Measurements from ENCODE around the gene KLHL26.

The KLHL26 gene

DNA sequence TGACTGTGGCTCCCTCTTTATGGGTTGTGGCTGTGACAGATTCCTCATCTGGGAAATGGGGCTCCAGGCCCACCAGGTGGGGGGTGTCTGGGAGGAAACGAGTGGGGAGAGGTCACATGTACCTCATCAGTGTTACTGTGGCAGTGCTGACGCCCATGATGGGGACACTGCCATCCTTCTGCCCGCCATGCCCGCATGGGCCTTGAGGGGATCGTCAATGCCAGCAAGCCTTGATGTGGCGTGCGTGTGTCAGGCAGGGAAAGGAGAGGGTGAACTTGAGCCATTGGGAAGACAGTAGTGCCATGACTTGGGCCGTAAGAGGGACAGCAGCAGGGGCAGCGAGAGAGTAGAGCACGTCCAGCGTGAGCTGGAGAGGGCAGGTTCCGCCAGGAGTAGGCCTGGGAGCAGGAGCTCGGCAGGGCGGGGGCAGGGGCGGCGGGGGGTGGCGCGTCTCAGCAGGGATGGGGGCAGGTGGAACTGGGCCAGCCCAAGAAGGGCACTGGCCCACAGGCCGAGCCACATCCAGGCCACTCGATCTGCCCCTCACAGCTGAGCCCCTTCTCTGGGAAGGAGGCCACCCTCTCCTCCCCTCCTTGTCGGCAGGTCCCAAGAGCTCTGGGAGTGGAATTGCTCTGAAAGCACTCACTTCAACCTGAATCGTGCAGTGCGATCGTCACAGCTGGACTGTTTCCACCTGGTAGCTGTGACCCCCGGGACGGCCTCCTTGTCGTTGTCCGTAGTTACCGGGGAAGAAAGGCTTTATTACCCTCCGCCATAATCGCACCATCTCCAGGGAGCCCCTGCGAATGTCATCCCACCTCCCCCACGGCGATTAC, 9.9 kb downstream of the KLHL26 start:
- no peak for DNase-seq (ENCODE audit: low read depth in 2 of 2)

DNA sequence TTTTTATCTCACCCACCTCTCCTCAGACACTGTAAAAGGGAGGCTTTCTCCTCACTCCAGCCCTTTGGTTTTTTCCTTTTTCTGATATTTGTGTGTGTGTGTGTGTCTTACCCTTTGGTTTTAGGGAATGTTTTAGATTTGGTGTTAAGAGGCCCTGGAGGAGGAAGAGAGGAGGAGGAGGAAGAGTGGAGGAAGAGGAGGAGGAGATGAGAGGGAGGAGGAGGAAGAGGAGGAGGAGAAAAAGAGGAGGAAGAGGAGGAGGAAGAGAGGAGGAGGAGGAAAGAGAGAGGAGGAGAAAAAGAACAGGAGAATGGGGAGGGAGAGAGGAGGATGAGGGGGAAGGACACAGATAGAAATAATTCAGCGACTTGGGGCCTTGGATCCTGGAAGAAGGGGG, 10.5 kb downstream of the KLHL26 start:
- no peak for DNase-seq (ENCODE audit: low read depth in 2 of 2)

DNA sequence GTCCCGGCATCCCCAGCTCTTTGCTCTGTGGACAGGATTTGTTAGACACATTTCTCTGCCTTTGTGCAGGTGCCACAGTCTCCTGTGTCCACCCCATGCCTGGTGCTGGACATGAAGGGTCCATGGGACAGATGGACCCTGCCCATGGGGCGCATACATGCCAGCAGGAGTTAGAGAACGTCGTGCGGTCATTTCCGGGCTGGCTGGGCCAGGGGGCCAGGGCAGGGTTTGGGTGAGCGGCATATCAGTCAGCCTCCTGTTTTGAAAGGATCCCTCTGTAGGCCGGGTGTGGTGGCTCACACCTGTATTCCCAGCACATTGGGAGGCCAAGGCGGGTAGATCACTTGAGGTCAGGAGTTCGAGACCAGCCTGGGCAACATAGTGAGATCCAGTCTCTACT, 11.0 kb downstream of the KLHL26 start:
- DNase-seq (ENCODE audit: low read depth in 2 of 2): no peak

DNA sequence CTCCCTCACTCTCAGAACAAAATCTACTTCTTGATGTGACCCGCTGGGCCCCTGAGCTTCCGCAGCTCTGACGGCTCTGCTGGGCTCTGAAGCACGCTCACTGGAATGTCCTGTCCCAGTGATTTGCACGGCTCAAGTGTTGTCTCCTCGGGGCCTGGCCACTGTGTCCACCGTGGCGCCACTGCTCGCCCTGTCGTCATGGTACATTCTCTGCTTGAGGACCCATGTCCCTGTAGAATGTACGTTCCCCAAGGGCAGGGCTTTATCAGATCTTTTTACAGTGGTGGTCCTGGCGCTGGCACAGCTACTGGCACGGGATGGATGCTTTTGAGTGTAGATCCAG, 12.1 kb downstream of the KLHL26 start:
- DNase-seq (ENCODE audit: low read depth in 2 of 2): no peak

DNA sequence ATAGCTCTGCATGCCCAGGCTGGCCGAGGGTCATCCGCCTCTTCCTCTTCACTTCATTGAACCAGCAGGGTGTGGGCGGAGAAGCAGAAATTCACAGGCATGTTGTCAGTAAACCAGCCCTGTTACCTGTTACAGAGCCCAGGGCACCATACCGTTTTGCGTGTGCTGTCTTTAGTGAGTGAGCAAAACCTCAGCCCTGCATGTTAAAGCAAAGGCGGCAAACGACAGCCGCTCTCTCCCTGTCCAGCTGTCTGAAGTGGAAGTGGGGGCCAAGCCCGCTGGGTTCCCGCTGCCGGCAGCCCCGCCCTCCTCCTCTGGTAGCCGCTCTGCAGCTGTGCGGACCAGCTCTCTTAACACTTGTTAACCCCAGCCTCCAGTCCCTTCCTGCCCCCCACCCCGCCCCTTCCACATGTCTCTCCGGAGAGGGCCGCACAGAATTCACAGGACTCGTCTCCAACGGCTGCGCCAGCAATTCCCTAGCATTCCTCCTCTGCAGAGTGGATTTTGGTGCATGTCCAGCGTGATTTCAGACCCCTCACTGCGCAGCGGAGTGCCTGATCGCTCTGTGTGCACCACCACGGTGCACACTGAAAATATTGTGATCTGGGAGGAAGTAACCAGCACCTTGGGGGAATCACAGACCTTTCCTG, 12.7 kb downstream of the KLHL26 start:
- no peak for DNase-seq (ENCODE audit: low read depth in 2 of 2)

DNA sequence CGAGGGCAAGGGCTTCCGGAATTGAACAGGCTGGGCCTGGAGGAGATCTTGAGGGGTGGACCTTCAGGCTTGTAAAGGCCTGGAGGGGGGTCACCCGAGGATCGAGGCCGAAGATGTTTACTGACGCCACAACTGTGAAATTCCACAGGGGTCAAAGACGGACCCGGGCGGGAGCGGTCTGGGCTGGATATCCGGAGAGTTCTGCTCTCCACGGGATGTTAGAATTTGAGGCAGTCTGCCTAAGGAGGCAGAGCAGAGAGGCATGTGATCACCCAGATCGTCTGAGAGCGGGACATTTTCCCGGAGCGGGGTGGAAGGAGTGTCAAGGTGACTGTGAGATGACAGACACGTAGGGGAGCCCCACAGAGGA, 13.2 kb downstream of the KLHL26 start:
- no peak for DNase-seq (ENCODE audit: low read depth in 2 of 2)

DNA sequence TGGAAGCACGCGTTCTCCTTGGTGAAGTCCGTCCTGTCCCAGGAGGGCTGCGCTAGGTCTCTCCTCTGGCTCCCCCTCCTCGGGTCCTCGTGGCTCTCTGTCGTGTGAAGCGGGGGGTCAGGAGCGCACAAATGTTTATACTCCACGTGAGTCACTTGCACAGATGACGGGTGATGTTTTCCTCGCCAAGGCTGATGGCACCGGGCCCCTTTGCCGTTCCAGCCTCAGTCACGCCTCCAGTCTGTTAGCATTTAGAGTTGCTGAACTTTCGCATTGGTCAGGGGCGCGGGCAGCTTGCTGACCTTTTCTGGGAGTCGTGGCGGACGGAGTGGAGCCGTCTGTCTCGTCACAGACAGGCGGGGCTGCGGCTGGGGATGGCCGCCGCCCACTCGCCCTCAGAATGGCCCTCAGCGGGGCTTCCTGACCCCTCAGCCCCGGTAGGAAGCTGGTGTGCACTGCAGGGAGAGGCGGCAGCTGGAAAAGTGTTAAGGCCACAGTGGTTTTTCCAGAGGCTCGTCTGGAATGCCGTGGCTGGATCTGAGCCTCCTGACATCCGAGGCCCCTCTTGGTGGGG, 13.7 kb downstream of the KLHL26 start:
- no peak for DNase-seq (ENCODE audit: low read depth in 2 of 2)

DNA sequence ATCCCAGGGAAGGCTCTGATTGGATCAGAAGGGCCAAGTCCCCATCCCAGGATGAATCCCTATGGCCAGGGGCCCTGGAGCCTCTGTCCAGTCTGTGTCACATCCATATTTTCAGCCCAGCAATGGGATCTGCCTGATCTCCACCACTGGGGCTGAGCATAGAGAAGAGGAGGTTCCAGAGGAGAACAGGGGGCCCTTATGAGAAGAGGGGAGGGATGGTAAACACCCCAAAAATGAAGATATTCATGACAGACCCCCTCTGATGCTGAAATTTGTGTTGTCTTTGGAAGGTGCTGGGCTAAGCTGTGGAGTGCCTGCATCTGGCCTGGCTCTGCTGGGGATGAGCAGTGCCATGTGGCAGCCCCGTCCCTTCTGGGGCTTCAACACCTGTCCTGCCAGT, 14.5 kb downstream of the KLHL26 start:
- DNase-seq (ENCODE audit: low read depth in 2 of 2): no peak

DNA sequence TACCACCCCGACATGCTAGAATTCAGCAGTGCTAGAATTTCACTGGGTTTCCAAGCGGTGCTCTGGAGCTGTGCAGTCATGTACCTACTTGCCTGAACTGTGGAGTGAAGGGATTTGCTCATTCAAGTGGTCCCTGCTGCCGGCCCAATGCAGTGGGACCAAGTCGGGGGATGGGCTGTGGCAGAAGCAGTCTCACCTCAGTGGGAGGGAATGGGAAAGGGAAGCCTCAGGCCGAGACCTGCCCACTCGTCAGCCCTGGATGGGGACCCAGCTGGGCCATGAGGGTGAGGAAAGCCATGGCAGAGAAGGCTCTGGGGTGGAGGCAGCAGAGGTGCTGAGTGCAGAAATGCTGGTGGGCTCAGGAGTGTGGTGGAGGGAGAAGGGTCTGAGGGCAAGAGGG, 14.9 kb downstream of the KLHL26 start:
- DNase-seq (ENCODE audit: low read depth in 2 of 2): no peak

DNA sequence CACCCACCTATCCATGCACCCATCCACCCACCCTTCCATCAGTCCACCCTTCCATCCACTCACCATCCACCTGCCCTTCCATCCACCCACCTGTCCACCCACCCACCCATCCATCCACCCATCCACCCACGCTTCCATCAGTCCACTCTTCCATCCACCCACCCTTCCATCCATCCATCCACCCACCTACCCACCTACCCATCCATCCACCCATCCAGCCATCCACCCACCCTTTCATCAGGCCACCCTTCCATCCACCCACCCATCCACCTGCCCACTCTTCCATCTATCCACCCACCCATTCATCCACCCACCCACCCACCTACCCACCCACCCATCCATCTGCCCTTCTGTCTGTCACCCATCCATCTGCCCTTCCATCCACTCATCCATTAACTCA, 17.0 kb downstream of the KLHL26 start:
- DNase-seq (ENCODE audit: low read depth in 2 of 2): no peak

DNA sequence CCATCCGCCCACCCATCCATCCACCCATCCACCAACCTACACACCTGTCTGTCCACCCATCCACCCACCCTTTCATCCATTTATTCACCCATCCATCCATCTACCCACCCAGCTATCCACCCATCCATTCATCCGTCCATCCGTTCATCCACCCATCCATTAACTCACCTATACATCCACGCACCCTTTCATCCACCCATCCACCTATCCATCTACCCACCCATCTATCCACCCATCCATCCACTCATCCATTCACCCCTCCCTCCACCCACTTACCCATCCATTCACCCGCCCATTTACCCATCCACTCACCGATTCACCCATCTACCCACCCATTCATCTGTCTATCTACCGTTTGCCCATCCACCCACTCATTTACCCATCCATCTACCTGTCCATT, 17.6 kb downstream of the KLHL26 start:
- no peak for DNase-seq (ENCODE audit: low read depth in 2 of 2)

DNA sequence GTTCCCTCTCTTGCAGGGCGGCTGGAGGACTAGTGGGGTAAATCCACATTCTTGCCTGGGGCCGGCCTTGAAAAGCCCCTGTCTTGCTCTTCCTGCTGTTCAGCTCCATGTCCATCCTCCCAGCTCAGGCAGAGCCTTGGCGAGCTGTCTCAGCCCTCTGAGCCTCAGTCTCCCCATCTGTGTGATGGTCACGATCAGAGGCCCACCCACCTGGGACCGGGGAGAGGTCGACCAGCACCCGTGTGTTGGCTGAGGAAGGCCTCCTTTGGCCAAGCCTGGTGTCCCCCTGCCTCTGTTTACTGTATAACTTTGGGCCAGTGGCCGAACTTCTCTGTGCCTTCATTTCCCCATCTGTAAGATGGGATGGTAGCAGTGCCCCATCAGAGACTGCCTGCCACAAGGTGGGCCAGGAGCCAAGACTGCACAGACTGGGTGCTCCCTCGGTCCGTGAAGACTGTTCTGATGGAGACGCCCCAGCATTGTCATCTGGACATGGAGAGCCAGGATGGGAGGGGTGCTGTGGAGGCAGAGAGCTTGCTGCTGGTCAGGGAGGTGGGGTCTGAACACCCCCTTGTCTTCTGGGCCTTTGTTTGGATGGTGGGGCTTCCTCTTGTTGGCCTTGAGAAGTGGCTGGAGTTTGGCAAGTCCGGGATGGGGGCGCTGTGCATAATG, 18.5 kb downstream of the KLHL26 start:
- DNase-seq (ENCODE audit: low read depth in 2 of 2): no peak

DNA sequence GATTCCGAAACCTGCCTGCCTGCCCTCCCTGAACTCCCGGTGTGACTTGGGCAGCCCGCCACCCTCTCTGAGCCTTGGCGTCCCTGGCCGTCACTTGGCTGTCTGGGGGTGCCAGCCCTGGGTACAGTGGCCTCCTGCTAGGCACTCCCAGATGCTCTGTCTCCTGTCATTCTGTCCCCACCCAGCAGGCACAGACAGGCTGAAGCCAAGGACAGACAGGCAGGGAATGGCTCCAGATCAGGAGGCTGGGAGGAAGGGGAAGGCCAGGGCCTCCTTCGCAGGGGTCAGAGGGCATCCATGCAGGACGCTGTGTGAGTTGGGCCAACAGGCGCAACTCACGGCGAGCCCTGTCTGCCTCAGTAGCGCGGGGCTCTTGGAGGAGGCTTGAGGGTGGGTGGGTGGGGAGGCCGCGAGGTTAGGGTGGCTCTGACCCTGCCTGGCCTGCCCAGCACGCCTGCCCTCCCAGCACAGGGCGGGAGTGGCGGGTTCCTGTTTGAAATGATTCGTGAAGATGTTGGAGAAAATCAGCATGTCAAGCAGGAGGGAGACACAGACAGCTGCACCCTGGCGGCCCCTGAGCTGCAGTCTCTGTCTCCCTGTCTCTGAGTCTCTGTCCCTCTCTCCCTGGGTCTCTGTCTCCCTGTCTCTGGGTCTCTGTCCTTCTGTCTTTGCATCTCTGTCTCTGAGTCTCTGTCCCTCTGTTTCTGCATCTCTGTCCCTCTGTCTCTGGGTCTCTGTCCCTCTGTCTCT, 19.7 kb downstream of the KLHL26 start:
- DNase-seq (ENCODE audit: low read depth in 2 of 2): no peak

DNA sequence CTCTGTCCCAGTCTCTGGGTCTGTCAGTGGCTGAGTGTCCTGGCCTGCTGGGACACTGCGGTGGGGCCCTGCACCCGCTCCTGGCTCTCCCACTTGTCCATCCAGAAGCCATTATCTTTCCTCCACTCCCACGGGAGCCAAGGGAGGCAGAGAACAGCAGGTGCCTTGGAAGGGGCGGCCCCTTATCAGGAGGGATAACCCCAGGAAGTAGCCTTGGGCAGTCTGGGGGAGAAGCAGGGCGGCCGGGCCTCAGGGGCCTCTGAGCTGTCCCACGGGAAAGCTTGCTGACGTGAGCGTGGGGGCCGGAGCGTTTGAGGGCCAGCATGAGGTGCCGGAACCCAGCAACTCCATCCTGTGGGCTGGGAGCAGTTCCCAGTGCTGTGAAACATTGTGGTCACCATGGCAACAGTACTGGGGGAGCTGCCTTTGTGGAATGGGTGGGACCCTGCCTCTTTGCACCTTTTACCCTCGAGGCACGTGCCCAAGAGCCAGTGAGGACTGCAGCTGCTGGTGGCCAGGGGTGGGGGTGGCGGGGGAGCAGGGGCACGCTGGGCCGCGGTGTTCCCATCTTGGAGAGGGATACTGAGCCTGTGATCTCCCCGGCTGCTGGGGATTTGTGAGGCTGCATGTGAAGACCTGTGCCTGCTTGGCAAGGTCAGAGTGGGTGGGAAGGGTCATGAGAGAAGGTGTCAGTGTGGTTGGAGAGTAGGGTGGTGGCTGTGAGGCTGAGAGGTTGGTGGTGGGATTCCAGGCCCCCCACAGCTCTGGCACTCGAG, 20.9 kb downstream of the KLHL26 start:
- DNase-seq (ENCODE audit: low read depth in 2 of 2): no peak

DNA sequence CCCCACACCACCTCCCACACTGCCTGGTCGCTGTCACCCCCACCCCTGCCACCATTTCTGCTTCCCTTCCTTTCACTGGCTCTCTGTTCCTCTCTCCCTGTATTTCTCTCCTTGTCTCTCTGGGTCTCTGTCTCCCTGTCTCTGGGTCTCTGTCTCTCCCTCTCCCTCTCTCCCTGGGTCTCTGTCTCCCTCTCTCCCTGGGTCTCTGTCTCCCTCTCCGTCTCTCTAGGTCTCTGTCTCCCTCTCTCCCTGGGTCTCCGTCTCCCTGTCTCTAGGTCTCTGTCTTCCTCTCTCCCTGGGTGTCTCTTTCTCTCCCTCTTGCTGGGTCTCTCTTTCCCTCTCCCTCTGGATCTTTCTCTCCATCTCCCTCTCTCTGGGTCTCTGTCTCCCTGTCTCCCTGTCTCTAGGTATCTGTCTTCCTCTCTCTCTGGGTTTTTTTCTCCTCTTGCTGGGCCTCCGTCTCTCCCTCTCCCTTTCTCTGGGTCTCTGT, 21.6 kb downstream of the KLHL26 start:
- DNase-seq (ENCODE audit: low read depth in 2 of 2): no peak

DNA sequence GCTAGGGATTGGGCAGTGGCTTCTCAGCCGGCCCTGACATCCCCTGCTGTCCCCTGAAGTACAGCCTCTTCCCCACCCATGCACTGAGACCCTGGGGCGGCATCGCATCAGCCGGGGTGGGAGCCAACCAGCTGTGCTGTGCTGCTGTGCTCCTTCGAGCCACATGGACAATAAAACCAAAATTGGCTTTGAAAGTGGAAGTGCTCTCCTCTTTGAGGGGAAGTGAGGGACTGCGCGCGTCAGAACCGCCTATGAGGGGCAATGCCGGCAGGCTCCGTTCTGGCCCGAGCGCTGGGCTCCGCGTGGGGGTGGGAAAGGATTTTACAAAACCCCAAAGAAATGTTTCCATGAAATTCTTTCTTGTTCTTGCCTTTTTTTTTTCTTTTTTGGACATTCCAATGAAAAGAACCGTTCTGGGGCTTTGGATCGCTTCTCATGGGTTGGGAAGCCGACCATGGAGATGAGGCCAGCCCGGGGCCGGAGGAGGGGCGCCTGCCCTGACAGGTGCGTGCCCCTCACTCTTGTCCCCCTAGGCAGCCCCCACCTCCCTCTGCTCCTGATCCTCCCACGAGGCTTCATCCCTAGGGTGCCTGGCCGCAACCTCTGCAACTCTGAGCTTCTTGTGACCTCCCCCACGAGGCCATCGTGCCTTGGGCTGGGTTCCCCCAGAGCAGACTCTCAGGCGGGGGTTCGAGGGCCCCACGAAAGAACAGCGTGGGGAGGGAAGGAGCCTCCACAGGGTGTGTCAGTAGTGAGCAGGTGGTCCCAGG, 22.6 kb downstream of the KLHL26 start:
- DNase-seq (ENCODE audit: low read depth in 2 of 2): no peak

DNA sequence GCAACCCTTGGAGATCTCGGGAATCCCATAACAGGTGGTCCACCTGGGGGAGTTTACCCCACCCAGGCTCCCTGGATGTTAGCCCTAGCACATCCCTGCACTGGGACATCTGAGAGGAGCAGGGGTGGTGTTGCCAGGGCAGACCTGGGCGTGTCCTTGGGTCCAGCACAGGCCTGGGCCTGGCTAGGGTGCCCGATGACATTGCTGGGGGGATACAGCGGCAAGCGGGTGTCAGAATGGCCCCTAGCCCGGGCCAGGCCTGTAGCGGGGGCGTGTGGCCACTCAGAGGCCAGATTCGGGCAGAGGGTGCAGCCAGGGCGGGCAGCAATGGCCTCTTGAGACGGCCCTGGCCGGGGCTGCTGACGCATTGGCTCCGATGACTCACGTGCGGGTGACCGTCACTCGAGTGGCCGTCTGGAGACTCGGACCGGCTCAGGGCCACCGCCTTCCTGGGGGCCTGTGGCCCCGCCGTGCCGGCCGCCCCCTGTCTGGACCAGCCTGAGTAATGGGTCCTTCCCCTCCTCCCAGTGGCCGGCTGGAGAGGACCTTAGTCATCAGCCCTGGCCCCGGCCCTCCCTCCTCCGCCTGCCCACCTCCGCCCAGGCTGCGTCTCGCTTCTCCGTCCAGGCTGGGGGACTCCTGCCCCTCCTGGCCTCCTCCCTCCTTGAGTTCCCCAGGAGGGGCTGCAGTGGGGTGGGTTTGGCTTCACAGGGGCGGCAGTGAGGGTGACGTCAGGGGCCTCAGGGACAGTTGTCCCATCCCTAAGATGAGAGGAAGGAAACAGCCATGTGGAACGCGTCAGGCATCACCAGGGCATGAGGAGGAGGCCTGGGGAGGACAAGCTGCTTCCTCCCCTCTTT, 23.5 kb downstream of the KLHL26 start:
- no peak for DNase-seq (ENCODE audit: low read depth in 2 of 2)

DNA sequence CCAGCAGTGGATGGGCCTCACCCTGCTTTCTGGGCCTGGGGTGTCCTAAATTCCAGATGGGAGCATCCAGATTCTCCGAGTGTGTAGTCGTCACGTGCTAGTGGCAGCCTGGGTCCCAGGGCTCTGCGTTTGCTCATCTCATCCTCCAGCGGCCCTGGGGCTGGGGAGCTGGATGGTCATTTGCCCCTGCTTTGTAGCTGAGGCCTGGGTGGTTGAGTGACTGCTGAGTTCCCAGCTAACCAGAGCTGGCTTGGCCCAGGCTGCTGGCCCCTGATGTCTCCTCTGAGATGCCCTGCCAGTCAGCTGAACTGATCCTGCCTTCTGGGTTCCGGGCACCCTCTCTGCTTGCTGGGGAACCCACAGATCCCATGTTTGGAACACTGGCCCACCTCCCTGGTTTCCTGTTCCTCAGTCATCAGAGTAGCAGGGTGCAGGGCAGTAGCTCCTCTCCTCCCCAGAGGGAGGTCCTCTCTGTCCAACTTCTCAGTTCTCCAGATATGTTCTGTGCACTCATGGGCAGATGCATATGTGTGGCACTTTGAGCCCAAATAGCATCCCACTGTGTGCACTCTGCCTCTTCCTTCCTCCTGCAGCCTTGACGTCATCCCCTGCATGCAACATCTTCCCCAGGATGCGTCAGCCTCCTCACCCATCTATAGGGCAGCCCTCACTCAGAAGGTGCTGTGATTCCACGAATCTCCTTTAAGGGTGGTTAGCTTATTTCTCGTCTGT, 24.3 kb downstream of the KLHL26 start:
- DNase-seq (ENCODE audit: low read depth in 2 of 2): no peak
